GM12892 (cell line): ENCODE measurements around the gene DPF3.

Experiments
- DNase-seq: peaks from one replicate; pipeline ENCODE4 v3.0.0; 2011; ENCODE audit not compliant: insufficient read length
- FAIRE-seq: peaks from 2 replicates; lab custom pipeline; 2011; peaks lifted over from hg19 to GRCh38; lab: Jason Lieb, UNC
- POLR2A ChIP-seq: IDR thresholded peaks from 2 replicates; pipeline ENCODE4 v1.6.1; 2011; ENCODE audit warnings: low read depth, low read length, control low read depth
- POLR2AphosphoS5 ChIP-seq: IDR thresholded peaks from 2 replicates; pipeline ENCODE4 v1.6.1; 2011; ENCODE audit warnings: low read depth, low read length, control low read depth
- TAF1 ChIP-seq: IDR thresholded peaks from 2 replicates; pipeline ENCODE4 v1.6.1; 2011; ENCODE audit warnings: low read depth, mild to moderate bottlenecking, control low read depth, low read length, borderline replicate concordance

Gene DPF3

DNA sequence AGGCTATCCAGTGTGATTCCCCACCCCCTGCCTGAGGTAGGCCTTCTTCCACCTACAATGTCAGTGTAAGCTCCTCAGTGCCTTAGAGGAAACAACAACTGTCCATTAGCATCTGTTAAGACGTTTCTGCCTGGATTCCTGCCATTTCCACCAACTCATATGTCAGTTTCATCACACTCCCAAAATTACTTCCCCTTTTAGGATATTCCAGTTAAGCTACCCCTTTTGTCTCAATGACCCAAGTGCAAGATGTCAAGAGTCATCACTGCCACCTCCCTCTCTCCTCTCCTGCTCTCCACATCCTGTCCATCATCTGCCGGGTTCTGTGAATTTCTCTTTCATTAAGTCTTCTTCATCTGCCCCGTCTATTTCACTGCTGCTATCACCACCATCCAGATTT is 189.4 kb downstream of the DPF3 start:
- no peak for TF ChIP-seq POLR2A
- TF ChIP-seq TAF1 = no peak
- TF ChIP-seq POLR2AphosphoS5 = no peak

GRCh38 chr14:72701605-72702004 is 192.3 kb downstream of the DPF3 start:
- FAIRE-seq (no peak), DNase-seq (no peak)
- no peak for TF ChIP-seq POLR2A
- TF ChIP-seq POLR2AphosphoS5 = no peak
- TF ChIP-seq TAF1 = no peak

More for the DNA sequence above, 189.4 kb downstream of the DPF3 start:
- DNase-seq (no peak), FAIRE-seq (no peak)

DNA sequence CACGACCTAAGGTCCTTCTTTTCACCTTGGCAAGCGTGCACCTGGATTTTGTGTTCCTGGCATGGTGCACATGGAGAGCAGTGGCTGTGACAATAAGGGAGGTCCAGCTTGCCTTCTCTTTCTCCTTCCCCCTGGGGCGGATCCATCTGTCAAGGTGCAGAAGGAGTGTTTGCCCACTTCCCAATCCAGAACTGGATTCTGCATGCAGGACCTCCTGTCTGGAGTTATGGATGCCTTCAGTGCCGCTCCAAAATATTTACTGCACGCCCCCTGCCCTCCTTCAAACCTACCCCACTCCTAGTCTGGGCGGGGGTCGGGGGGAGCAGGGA is 192.7 kb downstream of the DPF3 start:
- no peak for DNase-seq
- no peak for FAIRE-seq

GRCh38 chr14:72700338-72701236 is 193.3 kb downstream of the DPF3 start:
- FAIRE-seq (no peak), DNase-seq (no peak)
- no peak for TF ChIP-seq TAF1
- no peak for TF ChIP-seq POLR2AphosphoS5
- TF ChIP-seq POLR2A = no peak

More for the DNA sequence above, 192.7 kb downstream of the DPF3 start:
- no peak for TF ChIP-seq POLR2A
- no peak for TF ChIP-seq TAF1
- no peak for TF ChIP-seq POLR2AphosphoS5

GRCh38 chr14:72699852-72700257 is 194.0 kb downstream of the DPF3 start:
- FAIRE-seq = peak; percentile 73
- no peak for DNase-seq
- no peak for TF ChIP-seq TAF1
- no peak for TF ChIP-seq POLR2A
- no peak for TF ChIP-seq POLR2AphosphoS5

DNA sequence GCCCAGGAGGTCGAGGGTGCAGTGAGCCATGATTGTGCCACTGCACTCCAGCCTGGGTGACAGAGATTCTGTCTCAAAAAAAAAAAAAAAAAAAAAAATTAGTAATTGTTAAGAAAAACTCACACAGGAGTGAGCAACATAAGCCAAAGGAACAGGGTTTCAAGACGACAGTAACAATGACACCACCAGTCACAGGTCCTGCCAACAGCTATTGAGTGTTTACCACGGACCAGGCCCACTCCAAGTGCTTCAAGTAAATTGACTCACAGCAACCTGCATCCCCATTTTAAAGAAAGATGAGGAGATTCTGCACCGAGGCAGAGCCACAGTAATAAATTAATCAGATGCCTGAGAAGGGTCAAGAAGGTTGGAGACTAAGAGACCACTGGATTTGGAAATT is 194.5 kb downstream of the DPF3 start:
- no peak for FAIRE-seq
- DNase-seq = no peak
- no peak for TF ChIP-seq POLR2AphosphoS5

- DNase-seq (no peak), FAIRE-seq (no peak)
- TF ChIP-seq POLR2AphosphoS5 (no peak), POLR2A (no peak), TAF1 (no peak)
These were observed 201.2 kb downstream of the DPF3 start for GRCh38 chr14:72692696-72693095.

- no peak for FAIRE-seq
- TF ChIP-seq POLR2AphosphoS5 = no peak
- TF ChIP-seq TAF1 = no peak
- no peak for TF ChIP-seq POLR2A
- no peak for DNase-seq
These were observed 203.6 kb downstream of the DPF3 start for GRCh38 chr14:72690324-72690723.

- FAIRE-seq = no peak
These were observed 204.8 kb downstream of the DPF3 start for GRCh38 chr14:72688990-72689671.

DNA sequence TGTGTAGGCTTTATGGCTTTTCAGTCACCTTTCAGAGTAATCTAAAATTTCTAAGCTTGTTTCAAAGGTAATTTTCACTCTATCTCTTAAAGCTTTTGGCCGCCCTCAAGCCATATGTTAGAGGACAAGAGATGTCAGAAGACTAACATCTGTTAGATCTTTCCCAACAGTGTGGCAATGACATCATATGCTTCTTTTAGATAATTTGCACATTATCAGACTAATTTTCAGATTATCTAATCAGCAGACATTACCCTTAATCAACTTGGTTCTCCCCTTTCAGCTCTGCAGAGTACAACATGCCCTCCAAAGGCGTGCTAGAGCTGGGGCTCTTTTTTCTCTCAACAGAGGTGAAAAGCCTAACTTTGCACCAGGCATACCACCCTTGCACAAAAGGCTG is 207.1 kb downstream of the DPF3 start:
- DNase-seq (no peak), FAIRE-seq (no peak)

More at GRCh38 chr14:72688990-72689671, 204.8 kb downstream of the DPF3 start:
- no peak for DNase-seq
- TF ChIP-seq POLR2A (no peak), POLR2AphosphoS5 (no peak), TAF1 (no peak)

GRCh38 chr14:72686101-72686500 is 207.8 kb downstream of the DPF3 start:
- FAIRE-seq (no peak), DNase-seq (no peak)
- TF ChIP-seq POLR2A = no peak
- no peak for TF ChIP-seq TAF1
- TF ChIP-seq POLR2AphosphoS5 = no peak

More for the DNA sequence above, 207.1 kb downstream of the DPF3 start:
- no peak for TF ChIP-seq POLR2A
- no peak for TF ChIP-seq TAF1
- TF ChIP-seq POLR2AphosphoS5 = no peak
